HepG2 (cell line): ENCODE results near the gene METAP1D. TPM values are rescaled to one million over a fixed set of nuclear protein-coding genes. Genes with fewer than 3 reads are reported as not detected.
A peak's percentile ranks its signal among the peaks of the same experiment; 100 is the strongest.

Experiments
- AGO1 ChIP-seq: fragments of 200-400 bp; formaldehyde crosslinking; IDR thresholded peaks from 2 replicates; pipeline ENCODE4 v1.6.1; 2017; ENCODE audit warnings: mild to moderate bottlenecking, low read depth, low read length, moderate library complexity; ENCODE audit not compliant: poor library complexity, severe bottlenecking
- CERS6 ChIP-seq: sonication (generic); formaldehyde crosslinking; IDR thresholded peaks from 2 replicates; pipeline ENCODE4 v1.5.0; 2020; ENCODE audit warnings: missing genetic modification reagents
- DR1 ChIP-seq: sonication (generic); formaldehyde crosslinking; IDR thresholded peaks from 2 replicates; pipeline ENCODE4 v1.8.0; 2021; ENCODE audit warnings: mild to moderate bottlenecking, missing genetic modification reagents, inconsistent platforms
- FOXJ3 ChIP-seq: sonication (generic); formaldehyde crosslinking; IDR thresholded peaks from 2 replicates; pipeline ENCODE4 v1.4.0; 2020; ENCODE audit warnings: missing genetic modification reagents, mild to moderate bottlenecking, borderline replicate concordance
- IRF9 ChIP-seq: sonication (generic); formaldehyde crosslinking; IDR thresholded peaks from 2 replicates; pipeline ENCODE4 v1.8.0; 2022; ENCODE audit warnings: missing genetic modification reagents, mild to moderate bottlenecking, borderline replicate concordance
- JARID2 ChIP-seq: sonication (generic); formaldehyde crosslinking; IDR thresholded peaks from 2 replicates; pipeline ENCODE4 v1.8.1; 2023; ENCODE audit warnings: missing genetic modification reagents, inconsistent platforms; ENCODE audit not compliant: insufficient replicate concordance
- JUN ChIP-seq: sonication (generic); formaldehyde crosslinking; IDR thresholded peaks from 2 replicates; pipeline ENCODE4 v1.4.0; 2020; ENCODE audit warnings: mild to moderate bottlenecking, missing genetic modification reagents
- MTA1 ChIP-seq: sonication (generic); formaldehyde crosslinking; IDR thresholded peaks from 2 replicates; pipeline ENCODE4 v1.4.0; 2020; ENCODE audit warnings: missing genetic modification reagents, mild to moderate bottlenecking, borderline replicate concordance
- NAIF1 ChIP-seq: sonication (generic); formaldehyde crosslinking; IDR thresholded peaks from 2 replicates; pipeline ENCODE4 v1.5.0; 2020; ENCODE audit warnings: mild to moderate bottlenecking, missing genetic modification reagents, borderline replicate concordance
- NR3C1 ChIP-seq: sonication (generic); formaldehyde crosslinking; IDR thresholded peaks from 2 replicates; pipeline ENCODE4 v1.4.0; 2020; ENCODE audit warnings: missing genetic modification reagents
- PATZ1 ChIP-seq: sonication (generic); formaldehyde crosslinking; IDR thresholded peaks from 2 replicates; pipeline ENCODE4 v1.4.0; 2020; ENCODE audit warnings: missing genetic modification reagents
- PREB ChIP-seq: sonication (generic); formaldehyde crosslinking; IDR thresholded peaks from 2 replicates; pipeline ENCODE4 v1.4.0; 2020; ENCODE audit warnings: missing genetic modification reagents
- SRSF4 ChIP-seq: fragments of 200-400 bp; formaldehyde crosslinking; IDR thresholded peaks from one replicate; pipeline ENCODE4 v1.6.1; 2018; ENCODE audit warnings: mild to moderate bottlenecking, low read depth, low read length, moderate library complexity; ENCODE audit not compliant: poor library complexity, severe bottlenecking
- TFDP2 ChIP-seq: sonication (generic); formaldehyde crosslinking; IDR thresholded peaks from 2 replicates; pipeline ENCODE4 v1.4.0; 2020; ENCODE audit warnings: missing genetic modification reagents
- TOE1 ChIP-seq: sonication (generic); formaldehyde crosslinking; IDR thresholded peaks from 2 replicates; pipeline ENCODE4 v1.4.0; 2020; ENCODE audit warnings: mild to moderate bottlenecking, missing genetic modification reagents
- ZBTB43 ChIP-seq: sonication (generic); formaldehyde crosslinking; conservative IDR thresholded peaks from 2 replicates; pipeline ENCODE4 v1.4.0; 2020; ENCODE audit warnings: missing genetic modification reagents
- ZNF225 ChIP-seq: sonication (generic); formaldehyde crosslinking; IDR thresholded peaks from 2 replicates; pipeline ENCODE4 v1.4.0; 2020; ENCODE audit warnings: mild to moderate bottlenecking, missing genetic modification reagents
- ZNF367 ChIP-seq: sonication (generic); formaldehyde crosslinking; IDR thresholded peaks from 2 replicates; pipeline ENCODE4 v1.4.0; 2020; ENCODE audit warnings: missing genetic modification reagents, borderline replicate concordance
- ZNF781 ChIP-seq: sonication (generic); formaldehyde crosslinking; IDR thresholded peaks from 2 replicates; pipeline ENCODE4 v1.5.1; 2020; ENCODE audit warnings: borderline replicate concordance, mild to moderate bottlenecking, missing genetic modification reagents; ENCODE audit errors: not compliant biosample characterization
- ZSCAN21 ChIP-seq: sonication (generic); formaldehyde crosslinking; IDR thresholded peaks from 2 replicates; pipeline ENCODE4 v1.8.0; 2022; ENCODE audit warnings: mild to moderate bottlenecking, missing genetic modification reagents, moderate library complexity, borderline replicate concordance
- polyA plus RNA-seq, 8 experiments: library from polyadenylated mRNA; depleted of rRNA in 3 of 8; stranded (reverse) in 7 of 8; unstranded in 1 of 8; fragments of >200 nt; fragmentation: Illumina TruSeq in 4 of 8; extraction: Trizol in 4 of 8; gene quantifications; 2 replicates each; pipeline versions ENCODE4 v1.2.1 to v1.2.3, GENCODE V29; 2011 to 2016; ENCODE audit warnings: low read depth in 4 of 8, missing spikeins in 1 of 8, mixed read lengths in 1 of 8; ENCODE audit not compliant: insufficient read depth in 1 of 8
- total RNA-seq, 5 experiments: library from RNA; depleted of rRNA; stranded (reverse); fragments of >200 nt; fragmentation: Illumina TruSeq; extraction: Trizol; gene quantifications; 2 replicates each; pipeline ENCODE4 v1.2.3, GENCODE V29; 2016; ENCODE audit warnings: low read depth in 1 of 5

METAP1D gene
- total and polyA plus RNA-seq, 2 of the 13 experiments (the other 11 are each of a cell fraction or from before 2014, with no cell fraction given), result 14.7 to 21.6 TPM

- TF ChIP-seq IRF9 (CRISPR knock-in tag) (peak; percentile 53; the same call in 1 of the 2 replicates), ZBTB43 (peak; percentile 42), TOE1 (no peak), NR3C1 (CRISPR knock-in tag) (no peak), NAIF1 (0 out of 2 replicates have a peak, but pooled peaks have one; percentile 77), DR1 (CRISPR knock-in tag) (peak; percentile 39; the same call in 1 of the 2 replicates), ZSCAN21 (CRISPR knock-in tag) (peak; percentile 68; the same call in 1 of the 2 replicates), ZNF225 (no peak; the same call in 1 of the 2 replicates), CERS6 (CRISPR knock-in tag) (no peak), FOXJ3 (no peak), JUN (CRISPR knock-in tag) (no peak), PATZ1 (CRISPR knock-in tag) (no peak; the same call in 1 of the 2 replicates), SRSF4 (no peak), TFDP2 (no peak; the same call in 1 of the 2 replicates), JARID2 (CRISPR knock-in tag) (no peak), AGO1 (no peak), PREB (CRISPR knock-in tag) (no peak), ZNF367 (CRISPR knock-in tag) (no peak), ZNF781 (CRISPR knock-in tag) (peak; percentile 22), MTA1 (CRISPR knock-in tag) (0 out of 2 replicates have a peak, but pooled peaks have one; percentile 46)
Measured at GRCh38 chr2:172084645-172085459, 85.1 kb downstream of the METAP1D start (continued).
